Measurements from ENCODE around the gene DSEL. TPM values are rescaled to one million over a fixed set of nuclear protein-coding genes. Genes with fewer than 3 reads are reported as not detected.

DSEL gene
- total RNA-seq, 2 donors from 2014 or later, result 4.2 to 5.9 TPM

GRCh38 chr18:67477522-67477921, 39.0 kb downstream of the DSEL start:
- Histone ChIP-seq H3K9me3 (no peaks in the 10 kb centered on the region), H3K36me3 (replicated peaks in 1 of 2; ENCODE audit: insufficient read depth in 1 of 2, low read depth in 2 of 2) (no peaks in the 10 kb centered on the region), H3K4me3 (no peak overlapping the region), H3K4me1 (no peaks in the 10 kb centered on the region), H3K27me3 (no peaks in the 10 kb centered on the region), H3K27ac (no peak overlapping the region)
- TF ChIP-seq, protein P1, sequence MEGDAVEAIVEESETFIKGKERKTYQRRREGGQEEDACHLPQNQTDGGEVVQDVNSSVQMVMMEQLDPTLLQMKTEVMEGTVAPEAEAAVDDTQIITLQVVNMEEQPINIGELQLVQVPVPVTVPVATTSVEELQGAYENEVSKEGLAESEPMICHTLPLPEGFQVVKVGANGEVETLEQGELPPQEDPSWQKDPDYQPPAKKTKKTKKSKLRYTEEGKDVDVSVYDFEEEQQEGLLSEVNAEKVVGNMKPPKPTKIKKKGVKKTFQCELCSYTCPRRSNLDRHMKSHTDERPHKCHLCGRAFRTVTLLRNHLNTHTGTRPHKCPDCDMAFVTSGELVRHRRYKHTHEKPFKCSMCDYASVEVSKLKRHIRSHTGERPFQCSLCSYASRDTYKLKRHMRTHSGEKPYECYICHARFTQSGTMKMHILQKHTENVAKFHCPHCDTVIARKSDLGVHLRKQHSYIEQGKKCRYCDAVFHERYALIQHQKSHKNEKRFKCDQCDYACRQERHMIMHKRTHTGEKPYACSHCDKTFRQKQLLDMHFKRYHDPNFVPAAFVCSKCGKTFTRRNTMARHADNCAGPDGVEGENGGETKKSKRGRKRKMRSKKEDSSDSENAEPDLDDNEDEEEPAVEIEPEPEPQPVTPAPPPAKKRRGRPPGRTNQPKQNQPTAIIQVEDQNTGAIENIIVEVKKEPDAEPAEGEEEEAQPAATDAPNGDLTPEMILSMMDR (IDR thresholded peaks at IDR 0.05), result no peak
- no peak for TF ChIP-seq POLR2A (IDR thresholded peaks at IDR 0.05)
- intact Hi-C loops (cut with DNase I), result no loop called here
- 57 to 93% methylated on average over 2 of the region's 2 CpGs for WGBS, 2 donors
- DNase-seq (no peak), ATAC-seq (no peak)

DNA sequence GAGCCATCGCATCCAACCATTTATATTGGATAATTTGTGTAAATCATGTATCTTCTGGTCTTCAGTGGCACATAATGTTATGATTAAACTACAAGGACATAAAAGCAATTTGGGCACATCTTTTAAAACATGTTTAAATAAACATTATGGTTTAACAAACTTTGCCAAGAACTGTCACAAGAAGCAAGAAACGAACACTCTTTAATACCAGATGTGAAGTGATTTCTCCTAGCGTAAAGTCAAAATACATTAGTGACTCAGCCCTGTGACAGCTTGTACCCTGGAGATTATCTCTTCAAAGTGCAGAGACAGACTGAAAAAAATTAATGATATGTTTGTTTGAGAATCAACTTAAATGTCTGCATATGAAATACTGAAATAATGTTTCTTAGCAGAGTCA, 39.9 kb downstream of the DSEL start:
- Histone ChIP-seq H3K4me3 (no peak overlapping the region), H3K36me3 (replicated peaks in 1 of 2; ENCODE audit: insufficient read depth in 1 of 2, low read depth in 2 of 2) (no peaks in the 10 kb centered on the region), H3K27me3 (no peaks in the 10 kb centered on the region), H3K9me3 (no peaks in the 10 kb centered on the region), H3K4me1 (no peaks in the 10 kb centered on the region), H3K27ac (no peak overlapping the region)
- intact Hi-C loops (cut with DNase I), result no loop called here
- WGBS, 2 donors, result 54 to 62% methylated on average over 3 of the region's 3 CpGs
- TF ChIP-seq POLR2A (IDR thresholded peaks at IDR 0.05), result no peak
- TF ChIP-seq, protein P1 (IDR thresholded peaks at IDR 0.05), result no peak
- ATAC-seq, result no peak
- no peak for DNase-seq

- intact Hi-C loops (cut with DNase I), result no loop called here
- H3K27me3 ChIP-seq, result no peaks in the 10 kb centered on the region
- H3K4me1 ChIP-seq, result no peaks in the 10 kb centered on the region
- H3K9me3 ChIP-seq, result no peaks in the 10 kb centered on the region
- WGBS, 2 donors, result 9% methylated on average over 1 of the region's 1 CpG
- H3K36me3 ChIP-seq (replicated peaks in 1 of 2; ENCODE audit: insufficient read depth in 1 of 2, low read depth in 2 of 2), result no peaks in the 10 kb centered on the region
- DNase-seq (no peak), ATAC-seq (peak; percentile 33)
- TF ChIP-seq, protein P1 (IDR thresholded peaks at IDR 0.05), result no peak
- TF ChIP-seq POLR2A (IDR thresholded peaks at IDR 0.05), result no peak
- H3K27ac ChIP-seq, result no peak overlapping the region
- H3K4me3 ChIP-seq, result no peak overlapping the region
These were observed 40.8 kb downstream of the DSEL start for GRCh38 chr18:67475673-67476072.

DNA sequence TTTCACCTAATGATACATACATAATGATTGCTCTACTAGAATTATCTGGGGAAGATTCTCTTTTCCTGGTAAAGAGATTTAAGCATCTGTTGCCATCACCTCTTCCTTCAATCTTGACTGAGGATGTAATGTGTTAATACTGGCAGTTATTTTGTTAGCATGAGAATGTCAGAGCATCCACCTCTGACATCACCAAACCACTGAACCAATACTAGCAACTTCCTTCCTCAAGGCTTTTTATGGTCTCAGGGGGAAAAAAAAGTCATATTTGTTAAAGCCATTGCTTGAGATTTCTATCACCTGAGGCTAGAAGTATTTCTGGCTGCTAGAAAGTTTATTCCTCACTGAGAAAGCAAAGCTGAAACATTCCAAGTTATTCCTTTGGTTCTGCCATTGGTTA, 48.5 kb downstream of the DSEL start:
- intact Hi-C loops (cut with DNase I), result no loop called here
- H3K27ac ChIP-seq, result no peak overlapping the region
- DNase-seq (no peak), ATAC-seq (no peak)
- H3K4me3 ChIP-seq, result no peak overlapping the region
- H3K4me1 ChIP-seq, result no peaks in the 10 kb centered on the region
- no peaks in the 10 kb centered on the region for H3K27me3 ChIP-seq
- no peak for TF ChIP-seq POLR2A (IDR thresholded peaks at IDR 0.05)
- TF ChIP-seq, protein P1 (IDR thresholded peaks at IDR 0.05), result no peak
- H3K9me3 ChIP-seq, result no peaks in the 10 kb centered on the region
- H3K36me3 ChIP-seq (replicated peaks in 1 of 2; ENCODE audit: insufficient read depth in 1 of 2, low read depth in 2 of 2), result no peaks in the 10 kb centered on the region

DNA sequence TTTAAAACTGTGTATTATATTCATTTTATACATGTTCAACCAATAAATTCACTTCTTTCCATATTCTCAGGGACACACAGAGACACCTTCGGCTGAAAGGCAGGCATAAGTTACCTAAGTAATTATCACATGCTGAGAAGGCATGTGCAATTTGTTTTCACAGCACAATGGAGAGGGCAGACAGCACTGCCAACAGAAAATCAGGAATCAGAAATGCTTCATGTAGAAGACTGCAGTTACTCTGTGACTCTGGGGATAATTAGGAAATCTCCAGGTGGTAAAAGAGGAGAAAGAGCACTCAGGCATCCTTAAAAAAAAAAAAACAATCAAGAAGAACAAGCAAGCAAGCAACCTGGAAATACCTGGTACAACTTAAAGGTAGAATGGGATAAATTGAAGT, 49.3 kb downstream of the DSEL start:
- no peak for ATAC-seq
- no peak for DNase-seq
- TF ChIP-seq, protein P1 (IDR thresholded peaks at IDR 0.05), result no peak
- TF ChIP-seq POLR2A (IDR thresholded peaks at IDR 0.05), result no peak

More for the DNA sequence above, 49.3 kb downstream of the DSEL start:
- 15 to 17% methylated on average over 1 of the region's 1 CpG for WGBS, 2 donors
- H3K27me3 ChIP-seq, result no peaks in the 10 kb centered on the region
- no peak overlapping the region for H3K27ac ChIP-seq
- H3K9me3 ChIP-seq, result no peaks in the 10 kb centered on the region
- no peaks in the 10 kb centered on the region for H3K36me3 ChIP-seq (replicated peaks in 1 of 2; ENCODE audit: insufficient read depth in 1 of 2, low read depth in 2 of 2)
- intact Hi-C loops (cut with DNase I), result no loop called here
- no peaks in the 10 kb centered on the region for H3K4me1 ChIP-seq
- no peak overlapping the region for H3K4me3 ChIP-seq
